Colonic mucosa (tissue), 4 donors: ENCODE results near the gene PPP1CB. TPM values are rescaled to one million over a fixed set of nuclear protein-coding genes. Genes with fewer than 3 reads are reported as not detected.
A peak's percentile ranks its signal among the peaks of the same experiment; 100 is the strongest.

ENCODE experiments used
- DNase-seq: peaks from one replicate; pipeline ENCODE4 v3.0.0-alpha.2; 2020
- H3K27ac ChIP-seq: fragments of 200-600 bp; one replicate; pipeline ENCODE4 v1.8.0; 2021
- H3K27me3 ChIP-seq: fragments of 200-600 bp; one replicate; pipeline ENCODE4 v1.8.0; 2021
- H3K36me3 ChIP-seq: fragments of 200-600 bp; one replicate; pipeline ENCODE4 v1.8.0; 2021
- H3K4me1 ChIP-seq: fragments of 200-600 bp; one replicate; pipeline ENCODE4 v1.8.0; 2021; ENCODE audit warnings: mild to moderate bottlenecking
- H3K4me3 ChIP-seq: fragments of 200-600 bp; one replicate; pipeline ENCODE4 v1.8.0; 2021
- H3K9ac ChIP-seq, 2 donors: one replicate each; pipeline ENCODE4 v1.7.0; 2013; ENCODE audit warnings: control low read depth in 2 of 2, low read depth in 2 of 2, low read length in 2 of 2
- H3K9me3 ChIP-seq: fragments of 200-600 bp; one replicate; pipeline ENCODE4 v1.8.0; 2021
- intact Hi-C: fragments of 100-400 bp; cut with DNase I; formaldehyde crosslinking; loops from one replicate; pipeline ENCODE4 v1.14.1; 2022
- total RNA-seq, 2 donors: library from RNA; stranded (reverse); fragmentation: NEBNext Ultra II Directional in 1 of 2; extraction: Animal tissue kit (Norgen Biotek cat#: 25700) in 1 of 2; gene quantifications; one replicate each; pipeline ENCODE4 v1.2.1, GENCODE V29; 2021
- TF ChIP-seq, protein P1 (sequence below): fragments of 200-600 bp; IDR thresholded peaks from one replicate; pipeline ENCODE4 v1.8.0; 2022; ENCODE audit warnings: antibody characterized with exemption, mild to moderate bottlenecking
- donor health status: healthy.
- donor health status: DM: no; HTN: no; CAD: no.
- donor health status: DM: no; HTN: no; CAD: no.

The PPP1CB gene
- total RNA-seq, 2 donors from 2014 or later = 273 to 478 TPM

DNA sequence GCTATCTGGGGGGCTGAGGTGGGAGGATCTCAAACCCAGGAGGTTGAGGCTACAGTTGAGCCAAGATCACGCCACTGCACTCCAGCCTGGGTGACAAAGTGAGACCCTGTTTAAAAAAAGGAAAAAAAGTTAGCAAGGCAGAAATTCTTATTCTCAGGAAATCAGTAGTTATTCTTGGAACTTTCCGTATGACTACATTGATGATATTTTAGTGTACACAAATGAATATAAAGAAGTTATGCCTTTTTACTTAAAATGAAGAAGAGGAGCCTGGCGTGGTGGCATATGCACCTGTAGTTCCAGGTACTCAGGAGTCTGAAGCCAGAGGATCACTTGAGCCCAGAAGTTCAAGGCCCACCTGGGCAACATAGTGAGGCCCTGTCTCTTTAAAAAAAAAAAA lies 66.4 kb downstream of the PPP1CB start:
- H3K9ac ChIP-seq = no peak overlapping the region
- no peaks in the 10 kb centered on the region for H3K9me3 ChIP-seq
- no peak overlapping the region for H3K4me3 ChIP-seq
- H3K27me3 ChIP-seq = no peaks in the 10 kb centered on the region
- H3K36me3 ChIP-seq = no peaks in the 10 kb centered on the region
- intact Hi-C loops = no loop called here
- TF ChIP-seq, protein P1, sequence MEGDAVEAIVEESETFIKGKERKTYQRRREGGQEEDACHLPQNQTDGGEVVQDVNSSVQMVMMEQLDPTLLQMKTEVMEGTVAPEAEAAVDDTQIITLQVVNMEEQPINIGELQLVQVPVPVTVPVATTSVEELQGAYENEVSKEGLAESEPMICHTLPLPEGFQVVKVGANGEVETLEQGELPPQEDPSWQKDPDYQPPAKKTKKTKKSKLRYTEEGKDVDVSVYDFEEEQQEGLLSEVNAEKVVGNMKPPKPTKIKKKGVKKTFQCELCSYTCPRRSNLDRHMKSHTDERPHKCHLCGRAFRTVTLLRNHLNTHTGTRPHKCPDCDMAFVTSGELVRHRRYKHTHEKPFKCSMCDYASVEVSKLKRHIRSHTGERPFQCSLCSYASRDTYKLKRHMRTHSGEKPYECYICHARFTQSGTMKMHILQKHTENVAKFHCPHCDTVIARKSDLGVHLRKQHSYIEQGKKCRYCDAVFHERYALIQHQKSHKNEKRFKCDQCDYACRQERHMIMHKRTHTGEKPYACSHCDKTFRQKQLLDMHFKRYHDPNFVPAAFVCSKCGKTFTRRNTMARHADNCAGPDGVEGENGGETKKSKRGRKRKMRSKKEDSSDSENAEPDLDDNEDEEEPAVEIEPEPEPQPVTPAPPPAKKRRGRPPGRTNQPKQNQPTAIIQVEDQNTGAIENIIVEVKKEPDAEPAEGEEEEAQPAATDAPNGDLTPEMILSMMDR = no peak
- DNase-seq = no peak
- no peaks in the 10 kb centered on the region for H3K4me1 ChIP-seq
- H3K27ac ChIP-seq = no peak overlapping the region

DNA sequence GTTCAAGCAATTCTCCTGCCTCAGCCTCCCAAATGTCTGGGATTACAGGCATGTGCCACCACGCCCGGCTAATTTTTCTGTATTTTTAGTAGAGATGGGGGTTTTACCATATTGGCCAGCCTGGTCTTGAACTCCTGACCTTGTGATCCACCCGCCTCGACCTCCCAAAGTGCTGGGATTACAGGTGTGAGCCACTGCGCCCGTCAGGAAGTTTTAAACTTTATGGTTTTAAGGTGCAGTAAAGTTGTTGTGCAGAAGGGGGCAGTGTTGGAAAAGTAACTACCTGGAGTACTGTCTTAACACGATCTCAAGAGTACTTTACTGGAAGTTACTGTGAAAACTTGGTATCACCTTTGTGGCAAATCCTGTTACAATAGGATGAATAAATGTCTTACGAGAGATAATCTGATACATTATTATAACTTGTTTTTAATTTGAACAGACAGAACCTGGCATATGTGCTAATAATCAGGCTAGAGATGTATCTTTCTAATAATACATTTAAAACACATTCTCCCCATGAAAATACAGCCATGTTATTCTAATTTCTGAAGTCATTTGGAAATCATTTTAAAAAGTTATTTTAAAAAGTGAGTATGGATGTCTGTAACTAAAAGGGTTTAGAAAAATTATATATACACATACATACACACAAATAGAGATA lies 69.8 kb downstream of the PPP1CB start:
- Histone ChIP-seq H3K4me1 (no peaks in the 10 kb centered on the region), H3K4me3 (no peak overlapping the region), H3K9me3 (no peaks in the 10 kb centered on the region), H3K27ac (no peak overlapping the region), H3K36me3 (no peaks in the 10 kb centered on the region), H3K9ac (no peak overlapping the region), H3K27me3 (no peaks in the 10 kb centered on the region)
- TF ChIP-seq, protein P1 = peak; percentile 67
- intact Hi-C loops = loop anchor here (10.0 kb wide), 1 partner anchor 373 kb away; no protein-coding TSS in a partner anchor
- peak; percentile 80 for DNase-seq

DNA sequence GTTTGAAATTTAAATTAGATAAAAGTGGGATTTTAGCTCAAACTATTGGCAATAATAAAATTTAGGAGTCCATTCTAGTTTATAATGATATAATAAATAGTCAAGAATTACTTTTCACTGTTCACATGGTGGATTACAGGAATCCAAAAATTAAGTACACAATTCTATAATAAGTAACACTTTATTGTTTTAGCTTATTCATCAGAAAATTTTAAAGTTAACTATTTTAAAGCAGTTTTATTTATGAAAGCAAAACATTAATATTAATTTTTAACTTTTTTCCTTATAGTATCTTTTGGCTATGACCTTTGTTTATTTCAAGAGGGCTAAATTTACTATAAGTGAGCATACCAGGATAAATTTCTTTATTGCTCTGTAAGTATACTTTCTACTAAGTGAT lies 70.4 kb downstream of the PPP1CB start:
- no peak for DNase-seq
- intact Hi-C loops = loop anchor here (10.0 kb wide), 1 partner anchor 373 kb away; no protein-coding TSS in a partner anchor

DNA sequence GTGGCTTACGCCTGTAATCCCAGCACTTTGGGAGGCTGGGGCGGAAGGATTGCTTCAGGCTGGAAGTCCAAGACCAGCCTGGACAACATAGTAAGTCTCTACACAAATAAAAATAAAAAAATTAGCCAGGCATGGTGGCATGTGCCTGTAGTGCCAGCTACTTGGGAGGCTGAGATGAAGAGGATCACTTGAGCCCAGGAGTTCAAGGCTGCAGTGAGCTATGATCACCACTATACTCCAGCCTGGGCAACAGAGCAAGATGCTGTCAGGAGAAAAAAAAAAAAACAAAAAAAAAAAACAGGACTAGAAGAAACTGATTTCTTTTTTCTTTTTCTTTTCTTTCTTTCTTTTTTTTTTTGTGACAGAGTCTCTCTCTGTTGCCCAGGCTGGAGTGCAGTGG lies 72.6 kb downstream of the PPP1CB start:
- TF ChIP-seq, protein P1 = no peak
- Histone ChIP-seq H3K4me3 (no peak overlapping the region), H3K27ac (no peak overlapping the region), H3K27me3 (no peaks in the 10 kb centered on the region), H3K9me3 (no peaks in the 10 kb centered on the region), H3K4me1 (no peaks in the 10 kb centered on the region), H3K36me3 (no peaks in the 10 kb centered on the region), H3K9ac (no peak overlapping the region)
- intact Hi-C loops = loop anchor here (10.0 kb wide), 1 partner anchor 371 kb away; no protein-coding TSS in a partner anchor
- DNase-seq = no peak

More for the DNA sequence above, 70.4 kb downstream of the PPP1CB start:
- Histone ChIP-seq H3K27me3 (no peaks in the 10 kb centered on the region), H3K4me1 (no peaks in the 10 kb centered on the region), H3K27ac (no peak overlapping the region), H3K9ac (no peak overlapping the region), H3K9me3 (no peaks in the 10 kb centered on the region), H3K4me3 (no peak overlapping the region), H3K36me3 (no peaks in the 10 kb centered on the region)
- TF ChIP-seq, protein P1 = no peak

DNA sequence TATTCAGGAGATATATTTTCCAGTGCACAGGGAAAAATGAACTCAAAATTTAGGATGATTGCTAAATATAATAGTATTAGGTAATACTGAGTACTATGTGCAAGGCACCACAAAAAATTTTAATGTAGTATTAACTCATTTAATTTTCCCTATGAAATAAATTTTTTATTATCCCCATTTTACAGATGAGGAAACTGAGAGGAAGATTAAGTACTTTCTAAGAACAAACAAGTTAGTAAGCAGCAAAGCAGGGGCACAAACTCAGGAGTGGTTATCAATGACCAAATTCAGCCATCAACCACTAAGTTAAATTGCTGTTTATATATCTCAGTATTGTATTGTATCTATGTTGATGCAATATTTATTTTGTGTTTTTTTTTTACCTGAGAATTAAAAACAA lies 73.2 kb downstream of the PPP1CB start:
- intact Hi-C loops = loop anchor here (10.0 kb wide), 1 partner anchor 370 kb away; no protein-coding TSS in a partner anchor
- Histone ChIP-seq H3K9me3 (no peaks in the 10 kb centered on the region), H3K36me3 (no peaks in the 10 kb centered on the region), H3K4me1 (no peaks in the 10 kb centered on the region), H3K27me3 (no peaks in the 10 kb centered on the region), H3K27ac (no peak overlapping the region), H3K4me3 (no peak overlapping the region), H3K9ac (no peak overlapping the region)
- no peak for DNase-seq
- TF ChIP-seq, protein P1 = no peak
